ENCODE measurements around the gene LYRM4.
A peak's percentile ranks its signal among the peaks of the same experiment; 100 is the strongest.

LYRM4 gene

GRCh38 chr6:5279891-5280338 lies 19.2 kb upstream of the LYRM4 start:
- DNase-seq = no peak

DNA sequence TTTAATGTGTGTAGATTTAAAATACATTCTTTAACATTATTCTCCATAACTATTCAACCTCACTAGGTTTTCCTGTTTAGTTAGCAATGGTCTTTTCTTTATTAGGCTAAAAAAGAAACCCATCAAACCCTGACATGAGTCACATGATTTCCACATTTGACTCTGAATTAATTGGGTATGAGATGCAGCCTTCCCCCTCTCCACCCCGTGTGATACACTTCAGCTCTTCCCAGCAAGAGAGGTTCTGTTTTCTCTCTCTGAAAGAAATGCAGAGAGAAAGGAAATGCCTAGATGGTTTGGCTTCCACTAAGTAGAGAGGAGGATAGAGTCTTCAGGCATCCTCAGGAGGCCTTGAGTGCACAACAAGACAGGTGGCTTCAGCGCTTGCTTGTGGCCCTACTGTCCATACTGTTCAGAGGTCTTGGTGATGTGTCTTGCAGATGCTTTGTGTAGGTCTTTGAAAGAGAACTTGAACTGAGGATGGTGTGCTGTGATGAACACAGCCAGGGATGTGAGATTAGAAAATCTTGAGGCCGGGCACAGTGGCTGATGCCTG lies 17.9 kb upstream of the LYRM4 start:
- no peak for DNase-seq

DNA sequence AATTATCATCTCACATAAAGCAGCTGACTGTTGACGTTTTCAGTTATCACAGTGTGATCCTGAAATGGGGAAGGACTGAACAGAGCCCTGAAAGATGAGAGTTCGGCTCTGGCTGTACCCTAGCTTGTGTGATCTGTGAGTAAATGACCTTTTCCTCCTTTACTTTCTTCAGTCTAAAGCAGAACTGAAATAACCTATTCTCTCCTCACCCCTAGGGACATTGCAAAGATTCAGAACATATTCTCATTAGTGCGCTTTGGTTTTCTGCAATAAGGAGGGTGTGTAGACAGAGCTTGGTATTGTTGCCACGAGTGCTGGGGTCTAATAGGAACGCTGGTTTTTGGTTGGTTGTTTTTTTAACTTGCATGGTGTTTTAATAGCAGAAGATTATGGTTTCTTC lies 17.3 kb upstream of the LYRM4 start:
- no peak for DNase-seq

- no peak for DNase-seq
Observed at GRCh38 chr6:5277589-5277988, 16.8 kb upstream of the LYRM4 start.

GRCh38 chr6:5276581-5276980 lies 15.8 kb upstream of the LYRM4 start:
- DNase-seq = no peak

GRCh38 chr6:5275497-5275896 lies 14.7 kb upstream of the LYRM4 start:
- no peak for DNase-seq

DNA sequence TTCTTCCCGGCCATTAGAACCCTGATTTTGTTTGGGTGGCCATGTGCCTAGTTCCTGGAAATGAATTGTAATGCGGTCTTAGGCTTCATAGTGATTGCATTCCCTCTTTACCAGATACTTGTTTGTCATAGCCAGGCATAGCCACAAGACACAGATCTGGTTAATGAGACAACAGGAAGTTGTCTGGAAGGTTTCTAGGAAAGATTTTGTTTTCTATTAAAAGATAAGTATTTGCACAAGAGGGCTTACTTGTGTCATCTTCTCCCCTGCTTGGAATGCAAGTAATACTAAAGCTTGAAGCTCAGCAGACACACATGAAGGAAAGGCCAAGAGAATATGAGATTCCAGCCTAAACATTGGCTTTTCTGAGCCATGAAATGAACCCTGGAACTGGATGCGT lies 13.5 kb upstream of the LYRM4 start:
- no peak for DNase-seq

GRCh38 chr6:5271926-5272325 lies 11.2 kb upstream of the LYRM4 start:
- DNase-seq = no peak

DNA sequence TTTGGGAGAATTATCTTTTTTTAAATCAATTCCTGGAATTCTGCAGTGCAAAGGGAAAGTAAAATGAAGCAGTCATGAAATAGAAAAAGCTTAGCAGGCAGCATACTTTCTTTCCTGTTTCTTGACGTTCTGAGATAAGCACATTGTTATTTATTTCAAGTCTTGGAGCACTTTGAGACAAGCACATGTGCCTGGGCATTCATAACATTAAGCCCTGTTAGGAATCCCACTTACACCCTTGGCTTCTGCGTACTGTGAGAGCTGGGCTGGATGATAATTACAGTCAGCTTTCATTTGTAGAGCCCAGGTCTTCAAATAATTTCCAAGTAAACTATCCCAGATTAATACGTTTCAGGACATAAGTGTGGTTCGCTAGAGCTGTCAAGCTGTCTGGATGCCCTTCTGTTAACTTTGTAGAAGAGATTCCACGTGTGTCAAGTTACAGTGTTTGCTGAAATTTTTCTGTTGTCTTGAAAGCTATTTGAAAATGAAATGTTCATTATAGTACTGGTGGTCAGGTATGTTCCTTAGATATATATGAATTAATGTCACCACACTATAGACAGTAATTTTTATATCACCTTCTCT lies 9.4 kb upstream of the LYRM4 start:
- DNase-seq = no peak

DNA sequence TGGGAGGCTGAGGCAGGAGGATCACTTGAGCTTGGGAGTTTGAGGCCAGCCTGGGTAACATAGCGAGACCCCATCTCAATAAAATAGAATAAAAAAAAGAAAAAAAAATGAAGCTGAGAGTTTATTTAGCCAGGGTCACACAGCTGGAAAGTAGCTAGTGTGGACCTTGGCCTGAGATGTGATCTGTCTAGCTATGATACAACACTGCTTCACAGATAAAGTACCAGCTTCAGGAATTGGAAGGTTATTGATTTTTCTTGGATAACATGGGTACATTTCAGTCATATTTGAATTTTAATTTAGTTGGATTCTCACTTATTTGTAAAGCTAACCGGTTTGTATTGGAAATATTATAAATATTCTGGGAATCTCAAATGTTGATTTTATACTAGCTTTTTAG lies 5.7 kb upstream of the LYRM4 start:
- no peak for DNase-seq

DNA sequence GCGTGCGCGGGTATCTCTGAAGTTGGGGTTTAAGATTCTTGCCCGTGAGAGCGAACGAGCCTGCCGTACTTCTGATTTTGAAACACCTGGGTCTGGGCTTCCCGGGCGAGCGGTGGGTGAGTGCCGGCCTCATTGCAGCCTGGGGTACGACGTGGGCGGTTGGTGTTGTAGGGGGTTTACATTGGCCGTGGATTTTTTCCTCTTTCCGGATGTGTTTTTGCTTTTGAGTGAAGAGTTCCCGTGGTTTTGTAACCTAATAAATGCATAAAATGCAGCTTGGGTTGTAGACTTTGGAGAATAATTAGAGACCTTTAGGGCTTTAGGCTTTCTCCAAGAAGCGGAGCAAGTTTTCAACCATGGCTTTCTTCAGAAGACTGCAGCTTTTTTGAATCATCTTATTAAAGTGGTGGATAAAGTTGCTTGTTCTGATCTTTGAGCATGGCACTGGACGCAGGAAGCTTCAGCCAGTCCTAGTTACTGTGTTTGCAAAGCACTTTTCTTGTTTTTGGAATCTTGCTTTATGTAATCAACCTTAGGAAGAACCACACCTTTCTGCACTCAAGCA lies 877 bp upstream of the LYRM4 start:
- no peak for DNase-seq

GRCh38 chr6:5260111-5260620 lies 584 bp downstream of the LYRM4 start:
- DNase-seq = peak; percentile 57

DNA sequence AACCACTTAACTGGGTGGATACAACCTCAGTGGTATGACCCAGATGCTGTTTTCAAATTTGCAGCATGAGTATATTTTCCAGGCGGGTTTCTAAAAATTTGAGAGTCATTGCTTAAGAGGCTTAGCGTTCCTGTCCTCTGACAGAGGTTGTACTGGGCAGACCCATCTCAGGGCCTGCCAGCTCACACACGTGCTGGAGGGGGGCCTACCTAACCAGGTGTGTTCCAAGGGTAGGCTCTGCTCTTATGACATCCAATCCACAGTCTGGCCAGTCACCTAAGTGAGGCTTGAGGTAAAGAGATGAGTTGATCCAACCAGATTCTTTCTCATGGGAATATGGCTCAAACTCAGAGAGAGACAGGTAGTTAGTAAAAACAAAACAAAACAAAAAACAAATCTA lies 1.3 kb downstream of the LYRM4 start:
- DNase-seq = no peak

GRCh38 chr6:5257400-5257799 lies 3.4 kb downstream of the LYRM4 start:
- DNase-seq = no peak

DNA sequence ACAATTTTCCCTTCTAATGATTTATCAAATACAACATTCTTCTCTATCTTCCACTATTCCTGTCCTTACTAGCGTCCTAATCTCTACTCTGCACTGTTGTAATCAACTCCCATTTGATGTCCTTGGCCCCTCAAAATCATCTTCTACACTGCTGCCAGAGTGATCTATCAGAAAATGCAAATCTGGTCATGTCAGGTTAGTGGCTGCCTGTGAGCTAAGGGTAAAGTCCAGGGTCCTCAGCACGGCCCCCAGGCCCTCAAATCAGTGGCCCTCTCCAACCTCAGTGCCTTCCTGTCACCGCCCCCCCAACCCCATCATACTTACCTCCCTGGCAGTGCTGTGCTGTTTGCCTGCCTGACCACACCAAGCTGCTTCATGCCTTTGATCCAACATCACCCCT lies 3.8 kb downstream of the LYRM4 start:
- no peak for DNase-seq

DNA sequence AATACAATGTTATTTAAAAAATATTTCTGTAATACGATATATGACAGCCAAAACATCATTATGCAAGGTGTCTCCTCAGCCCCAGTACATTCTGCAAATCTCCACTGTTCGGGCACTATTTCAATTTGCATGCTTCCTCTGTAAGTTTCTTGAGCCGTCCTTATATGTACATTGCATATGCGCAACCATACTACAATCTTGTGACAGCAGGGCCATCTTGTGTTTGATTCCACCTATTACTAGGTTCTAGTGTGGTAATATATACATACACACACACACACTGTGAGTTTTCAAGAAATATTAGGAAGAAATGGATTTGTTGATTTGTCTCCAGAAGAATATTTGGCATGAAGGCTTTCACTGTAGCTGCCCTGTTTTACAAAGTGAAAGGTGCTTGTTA lies 9.8 kb downstream of the LYRM4 start:
- no peak for DNase-seq

GRCh38 chr6:5250451-5250850 lies 10.3 kb downstream of the LYRM4 start:
- no peak for DNase-seq

DNA sequence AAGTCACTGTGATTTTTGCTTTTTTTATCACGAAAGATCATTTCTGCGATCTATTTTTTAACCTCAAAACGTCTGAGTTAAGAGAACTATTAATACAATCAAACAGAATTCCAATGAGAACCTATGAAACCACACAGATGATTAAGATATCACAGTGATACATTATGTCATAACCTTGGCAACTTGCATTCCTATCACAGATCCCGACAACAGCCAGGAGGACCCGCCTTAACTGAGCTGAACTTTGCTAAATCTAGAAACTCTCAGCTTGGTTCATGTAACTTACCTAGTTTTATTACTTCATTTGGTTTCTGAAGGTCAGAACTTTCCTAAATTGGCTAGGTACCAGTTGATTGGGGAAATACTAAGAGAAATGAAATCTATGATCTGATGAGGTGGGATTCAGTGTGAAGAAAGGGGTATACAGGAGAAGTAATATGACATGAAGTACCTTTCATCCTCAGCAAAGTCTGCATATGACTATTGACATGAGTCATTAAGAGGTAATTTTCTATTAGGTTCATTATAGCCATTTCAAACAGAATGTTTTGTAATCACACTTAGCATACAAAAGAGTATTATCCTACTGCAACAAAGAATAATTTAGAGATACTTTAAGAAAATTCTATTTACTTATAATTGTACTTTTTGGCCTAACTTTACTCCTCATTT lies 11.2 kb downstream of the LYRM4 start:
- DNase-seq = no peak

GRCh38 chr6:5248302-5249098 lies 12.2 kb downstream of the LYRM4 start:
- DNase-seq = no peak

- no peak for DNase-seq
Observed at GRCh38 chr6:5247201-5247600, 13.5 kb downstream of the LYRM4 start.

- no peak for DNase-seq
Observed at GRCh38 chr6:5246141-5247097, 14.3 kb downstream of the LYRM4 start.

DNA sequence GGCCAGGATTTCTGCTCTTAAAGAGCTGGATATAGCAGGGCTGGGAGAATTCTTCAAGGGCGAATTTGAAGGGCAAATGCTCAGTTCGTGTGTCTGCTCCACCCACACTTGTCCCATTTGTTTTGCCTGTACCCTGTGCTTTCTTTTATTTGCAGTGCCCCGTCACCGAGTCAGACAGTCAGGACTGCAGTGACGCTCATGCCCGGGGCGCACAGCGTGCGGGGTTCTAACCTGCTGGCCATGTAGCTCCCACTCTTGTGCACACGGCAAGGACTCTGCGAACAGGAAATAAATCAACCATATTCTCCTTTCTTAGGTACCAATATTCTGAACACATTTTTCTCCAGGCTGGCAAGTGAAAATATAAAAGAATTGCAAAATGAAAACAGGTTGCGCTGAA lies 17.7 kb downstream of the LYRM4 start:
- no peak for DNase-seq

Measured in NCI-H446 treated with DMSO at 0.1 percent for 48 hours (cell line).